Loucy (cell line): ENCODE results near the gene UBE2O.
A peak's percentile ranks its signal among the peaks of the same experiment; 100 is the strongest.

Experiments
- H2AFZ ChIP-seq: fragments of 200-600 bp; sonication (generic); 2 replicates; pipeline ENCODE4 v1.6.0; 2016; ENCODE audit warnings: antibody characterized with exemption, mild to moderate bottlenecking, low read length, moderate library complexity
- H3F3A ChIP-seq: fragments of 200-600 bp; 2 replicates; pipeline ENCODE4 v1.6.0; 2016; ENCODE audit warnings: antibody characterized with exemption, low read depth, mild to moderate bottlenecking
- H3K27me3 ChIP-seq: fragments of 200-600 bp; sonication (generic); 2 replicates; pipeline ENCODE4 v1.6.1; 2014; ENCODE audit warnings: low read length, mild to moderate bottlenecking; ENCODE audit not compliant: insufficient read depth, poor library complexity, severe bottlenecking
- H3K36me3 ChIP-seq: fragments of 200-600 bp; sonication (generic); 2 replicates; pipeline ENCODE4 v1.6.1; 2016; ENCODE audit warnings: low read length; ENCODE audit not compliant: insufficient read depth
- H3K4me1 ChIP-seq: fragments of 200-600 bp; sonication (generic); 2 replicates; pipeline ENCODE4 v1.5.1; 2014; ENCODE audit warnings: low read length, mild to moderate bottlenecking; ENCODE audit not compliant: insufficient read depth, poor library complexity, severe bottlenecking
- H3K4me2 ChIP-seq: fragments of 200-600 bp; sonication (generic); 2 replicates; pipeline ENCODE4 v1.6.0; 2014; ENCODE audit warnings: antibody characterized with exemption, low read length, low read depth, mild to moderate bottlenecking; ENCODE audit not compliant: poor library complexity, severe bottlenecking
- H3K4me3 ChIP-seq: fragments of 200-600 bp; sonication (generic); 2 replicates; pipeline ENCODE4 v1.5.1; 2014; ENCODE audit warnings: low read length, mild to moderate bottlenecking, mixed read lengths; ENCODE audit not compliant: poor library complexity, severe bottlenecking
- H3K79me2 ChIP-seq: fragments of 200-600 bp; sonication (generic); 2 replicates; pipeline ENCODE4 v1.6.1; 2014; ENCODE audit warnings: low read length; ENCODE audit not compliant: insufficient read depth
- H3K9ac ChIP-seq: fragments of 200-600 bp; sonication (generic); 2 replicates; pipeline ENCODE4 v1.6.0; 2014; ENCODE audit warnings: mild to moderate bottlenecking, low read depth, low read length, moderate library complexity; ENCODE audit not compliant: poor library complexity, severe bottlenecking
- H3K9me2 ChIP-seq: fragments of 200-600 bp; sonication (generic); replicated peaks from 2 replicates; pipeline ENCODE4 v1.6.1; 2016; ENCODE audit warnings: low read depth, low read length, mixed read lengths
- H3K9me3 ChIP-seq: fragments of 200-600 bp; sonication (generic); 2 replicates; pipeline ENCODE4 v1.6.1; 2014; ENCODE audit warnings: mild to moderate bottlenecking, antibody characterized with exemption, low read length, low read depth; ENCODE audit not compliant: insufficient read depth
- H4K20me1 ChIP-seq: fragments of 200-600 bp; sonication (generic); 2 replicates; pipeline ENCODE4 v1.6.0; 2014; ENCODE audit warnings: antibody characterized with exemption, low read length, mild to moderate bottlenecking; ENCODE audit not compliant: insufficient read depth, poor library complexity, severe bottlenecking
- CTCF ChIP-seq: fragments of 200-600 bp; sonication (generic); conservative IDR thresholded peaks from 2 replicates; pipeline ENCODE4 v1.5.1; 2014; ENCODE audit warnings: mild to moderate bottlenecking, antibody characterized with exemption, low read length
- EZH2phosphoT487 ChIP-seq: fragments of 200-600 bp; IDR thresholded peaks from 2 replicates; pipeline ENCODE4 v1.6.1; 2018; ENCODE audit warnings: antibody characterized with exemption, mild to moderate bottlenecking, moderate library complexity, borderline replicate concordance

The UBE2O gene

GRCh38 chr17:76432712-76433336 lies 20.1 kb downstream of the UBE2O start:
- Histone ChIP-seq H3K27me3 (no peaks in the 10 kb centered on the region), H3K4me2 (no peak overlapping the region), H4K20me1 (peaks cover 28% of the 10 kb centered on the region), H3K9me3 (no peaks in the 10 kb centered on the region), H3K9ac (no peak overlapping the region), H3K4me3 (no peak overlapping the region), H2AFZ (no peak overlapping the region), H3K36me3 (peaks cover 8% of the 10 kb centered on the region; the same call in 1 of the 2 replicates), H3K9me2 (no peaks in the 10 kb centered on the region), H3F3A (no peaks in the 10 kb centered on the region), H3K4me1 (peaks cover 6% of the 10 kb centered on the region), H3K79me2 (peaks cover 87% of the 10 kb centered on the region)
- TF ChIP-seq CTCF (peak; percentile 71), EZH2phosphoT487 (no peak)

GRCh38 chr17:76432004-76432403 lies 20.9 kb downstream of the UBE2O start:
- H3K27me3 ChIP-seq = no peaks in the 10 kb centered on the region
- H3F3A ChIP-seq = no peaks in the 10 kb centered on the region
- H3K9me3 ChIP-seq = no peaks in the 10 kb centered on the region
- no peak for TF ChIP-seq CTCF
- TF ChIP-seq EZH2phosphoT487 = no peak
- peaks cover 28% of the 10 kb centered on the region for H4K20me1 ChIP-seq
- no peak overlapping the region for H2AFZ ChIP-seq
- H3K4me3 ChIP-seq = no peak overlapping the region
- peaks cover 85% of the 10 kb centered on the region for H3K79me2 ChIP-seq
- H3K9me2 ChIP-seq = no peaks in the 10 kb centered on the region
- no peak overlapping the region for H3K9ac ChIP-seq
- H3K36me3 ChIP-seq = peaks cover 8% of the 10 kb centered on the region; the same call in 1 of the 2 replicates
- H3K4me1 ChIP-seq = peaks cover 6% of the 10 kb centered on the region
- no peak overlapping the region for H3K4me2 ChIP-seq

GRCh38 chr17:76431509-76431908 lies 21.4 kb downstream of the UBE2O start:
- Histone ChIP-seq H3K9ac (no peak overlapping the region), H3K79me2 (peaks cover 85% of the 10 kb centered on the region), H2AFZ (no peak overlapping the region), H3K4me1 (peaks cover 6% of the 10 kb centered on the region), H3K36me3 (peaks cover 8% of the 10 kb centered on the region; the same call in 1 of the 2 replicates), H3K4me3 (no peak overlapping the region), H3K9me3 (no peaks in the 10 kb centered on the region), H3K9me2 (no peaks in the 10 kb centered on the region), H4K20me1 (peaks cover 28% of the 10 kb centered on the region), H3K4me2 (no peak overlapping the region), H3K27me3 (no peaks in the 10 kb centered on the region), H3F3A (no peaks in the 10 kb centered on the region)
- TF ChIP-seq CTCF (no peak), EZH2phosphoT487 (no peak)
